Peyer's patch (tissue), 4 donors: ENCODE data around the gene TUBB3.

Experiments
- CTCF ChIP-seq, 6 experiments: fragments of 450-650 bp in 4 of 6; fragments of 200-600 bp in 2 of 6; sonication (generic) in 1 of 6; IDR thresholded peaks; one replicate each; pipeline ENCODE4 v1.5.1; 2017 to 2019; ENCODE audit warnings: antibody characterized with exemption in 6 of 6, mild to moderate bottlenecking in 3 of 6, moderate library complexity in 1 of 6
- POLR2A ChIP-seq, 2 donors: fragments of 450-650 bp; IDR thresholded peaks; one replicate each; pipeline ENCODE4 v1.5.1; 2017; ENCODE audit warnings: antibody characterized with exemption in 2 of 2, mild to moderate bottlenecking in 2 of 2, moderate library complexity in 2 of 2

DNA sequence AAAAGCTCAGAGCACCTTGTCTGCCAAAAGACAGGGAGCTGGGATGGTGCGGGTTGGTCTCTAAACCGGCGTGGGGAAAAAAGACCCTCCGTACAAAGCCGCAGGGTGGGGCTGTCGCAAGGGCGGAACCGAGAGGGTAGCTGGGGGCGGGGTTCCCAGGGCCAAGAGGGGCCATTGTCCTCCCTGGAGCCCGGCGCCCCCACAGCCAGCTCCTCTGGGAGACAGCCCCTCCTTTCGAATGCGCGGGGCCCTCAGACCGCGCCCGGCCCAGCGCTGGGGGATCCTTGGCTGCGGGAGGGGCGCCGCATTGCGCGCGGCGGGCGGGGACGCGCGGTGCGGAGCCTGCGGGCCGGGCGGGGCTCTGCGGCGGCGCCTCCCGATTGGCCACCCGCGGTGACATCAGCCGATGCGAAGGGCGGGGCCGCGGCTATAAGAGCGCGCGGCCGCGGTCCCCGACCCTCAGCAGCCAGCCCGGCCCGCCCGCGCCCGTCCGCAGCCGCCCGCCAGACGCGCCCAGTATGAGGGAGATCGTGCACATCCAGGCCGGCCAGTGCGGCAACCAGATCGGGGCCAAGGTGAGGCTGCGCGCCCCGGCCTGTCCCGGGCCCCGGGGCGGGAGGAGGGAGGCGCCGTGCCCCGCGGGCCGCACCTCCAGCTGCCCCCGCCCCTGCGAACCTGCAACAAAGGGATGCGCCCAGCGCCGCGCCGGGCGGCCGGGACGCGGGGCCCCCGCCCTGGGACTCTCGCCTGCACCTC lies at the start of gene TUBB3:
- TF ChIP-seq CTCF (IDR thresholded peaks at IDR 0.05) (no peak), POLR2A (IDR thresholded peaks at IDR 0.05) (peak in 1 of 2 donors; percentile 37)
